CD14-positive monocyte (primary cell): ENCODE results near the gene GABRB2. TPM values are rescaled to one million over a fixed set of nuclear protein-coding genes. Genes with fewer than 3 reads are reported as not detected.

Experiments
- DNase-seq, 3 donors: peaks; one replicate each; pipeline ENCODE4 v3.0.0-alpha.2; 2011 to 2022
- H2AFZ ChIP-seq: 2 replicates; pipeline ENCODE4 v1.6.0; 2012; ENCODE audit warnings: mild to moderate bottlenecking, low read depth, low read length, inconsistent platforms; ENCODE audit not compliant: insufficient read depth, poor library complexity, severe bottlenecking
- H3K27ac ChIP-seq, 2 donors: 1 replicate in 1 of 2; 2 replicates in 1 of 2; pipeline ENCODE4 v1.5.1; 2012 to 2013; ENCODE audit warnings: low read length in 2 of 2, control low read depth in 1 of 2, inconsistent platforms in 1 of 2, low read depth in 1 of 2, mild to moderate bottlenecking in 1 of 2
- H3K27me3 ChIP-seq, 2 donors: one replicate each; pipeline versions ENCODE4 v1.6.0 to v1.6.1; 2011 to 2013; ENCODE audit warnings: low read length in 2 of 2; ENCODE audit not compliant: control insufficient read depth in 2 of 2, insufficient read depth in 2 of 2
- H3K36me3 ChIP-seq, 2 donors: replicated peaks in 1 of 2; 1 replicate in 1 of 2; 2 replicates in 1 of 2; pipeline versions ENCODE4 v1.5.1 to v1.6.1; 2012 to 2013; ENCODE audit warnings: low read length in 2 of 2, control low read depth in 1 of 2, inconsistent platforms in 1 of 2, mild to moderate bottlenecking in 1 of 2; ENCODE audit not compliant: insufficient read depth in 2 of 2, control insufficient read depth in 1 of 2
- H3K4me1 ChIP-seq, 2 donors: 1 replicate in 1 of 2; 2 replicates in 1 of 2; pipeline versions ENCODE4 v1.5.1 to v1.6.1; 2012 to 2013; ENCODE audit warnings: low read length in 2 of 2, control low read depth in 1 of 2, inconsistent platforms in 1 of 2, mild to moderate bottlenecking in 1 of 2, moderate library complexity in 1 of 2; ENCODE audit not compliant: insufficient read depth in 2 of 2, control insufficient read depth in 1 of 2
- H3K4me2 ChIP-seq: replicated peaks from 2 replicates; pipeline ENCODE3; 2012; ENCODE audit warnings: low read length, moderate library complexity, mild to moderate bottlenecking; ENCODE audit not compliant: poor library complexity, severe bottlenecking; ENCODE audit errors: extremely low read depth
- H3K4me3 ChIP-seq, 3 experiments: fragments of 200-600 bp in 1 of 3; sonication (generic) in 1 of 3; replicated peaks in 1 of 3; 1 replicate in 2 of 3; 2 replicates in 1 of 3; pipeline ENCODE4 v1.5.1; 2011 to 2013; ENCODE audit warnings: low read length in 3 of 3, mild to moderate bottlenecking in 3 of 3, control low read depth in 2 of 3, low read depth in 2 of 3, inconsistent platforms in 1 of 3, moderate library complexity in 1 of 3
- H3K79me2 ChIP-seq: 2 replicates; pipeline ENCODE4 v1.6.0; 2012; ENCODE audit warnings: mild to moderate bottlenecking, control low read depth, inconsistent platforms, low read length, moderate library complexity; ENCODE audit not compliant: insufficient read depth
- H3K9ac ChIP-seq: 2 replicates; pipeline ENCODE4 v1.6.0; 2017; ENCODE audit warnings: low read length, mild to moderate bottlenecking; ENCODE audit not compliant: insufficient read depth, poor library complexity, severe bottlenecking
- H3K9me3 ChIP-seq, 2 donors: replicated peaks in 1 of 2; 1 replicate in 1 of 2; 2 replicates in 1 of 2; pipeline versions ENCODE4 v1.5.1 to v1.6.1; 2012 to 2013; ENCODE audit warnings: low read length in 2 of 2, control low read depth in 1 of 2; ENCODE audit not compliant: control insufficient read depth in 1 of 2, insufficient read depth in 1 of 2
- H4K20me1 ChIP-seq: 2 replicates; pipeline ENCODE4 v1.6.0; 2012; ENCODE audit warnings: mild to moderate bottlenecking, low read length, control low read depth, moderate library complexity; ENCODE audit not compliant: insufficient read depth
- H3K27ac Mint-ChIP-seq, 7 donors: one replicate each; pipeline ENCODE4 v1.8.0; 2020; ENCODE audit warnings: mild to moderate bottlenecking in 7 of 7, mixed read lengths in 7 of 7, moderate library complexity in 6 of 7, inconsistent platforms in 2 of 7
- H3K27me3 Mint-ChIP-seq, 3 donors: one replicate each; pipeline ENCODE4 v1.8.0; 2021 to 2022; ENCODE audit warnings: low read depth in 3 of 3, mild to moderate bottlenecking in 3 of 3, mixed read lengths in 3 of 3, moderate library complexity in 3 of 3, inconsistent platforms in 1 of 3
- H3K36me3 Mint-ChIP-seq, 2 donors: one replicate each; pipeline ENCODE4 v1.8.0; 2020; ENCODE audit warnings: mixed read lengths in 2 of 2, inconsistent platforms in 1 of 2, mild to moderate bottlenecking in 1 of 2
- H3K4me1 Mint-ChIP-seq: one replicate; pipeline ENCODE4 v1.8.0; 2020; ENCODE audit warnings: mild to moderate bottlenecking, mixed read lengths
- H3K4me3 Mint-ChIP-seq, 2 donors: one replicate each; pipeline ENCODE4 v1.8.0; 2020; ENCODE audit warnings: mild to moderate bottlenecking in 2 of 2, mixed read lengths in 2 of 2, moderate library complexity in 1 of 2
- H3K9me3 Mint-ChIP-seq, 7 donors: one replicate each; pipeline ENCODE4 v1.8.0; 2020 to 2022; ENCODE audit warnings: mixed read lengths in 7 of 7, mild to moderate bottlenecking in 6 of 7, moderate library complexity in 6 of 7, inconsistent platforms in 2 of 7
- WGBS: methylation state at CpG from one replicate; pipeline ENCODE4 v1.1.5; 2013; ENCODE audit warnings: missing lambda C conversion rate; ENCODE audit not compliant: insufficient coverage; 5-methylcytosine and 5-hydroxymethylcytosine counted together
- intact Hi-C, 2 donors: fragments of 100-400 bp; cut with micrococcal nuclease; formaldehyde crosslinking; loops; one replicate each; pipeline versions ENCODE4 v1.15.0 to v1.15.1; 2023
- polyA plus RNA-seq, 3 donors: library from polyadenylated mRNA; depleted of rRNA in 1 of 3; unstranded in 2 of 3; stranded (reverse) in 1 of 3; fragments of 300-500 nt in 2 of 3; fragments of >200 nt in 1 of 3; fragmentation: Illumina TruSeq in 2 of 3; gene quantifications; 1 replicate in 2 of 3; 2 replicates in 1 of 3; pipeline ENCODE4 v1.2.3, GENCODE V29; 2012 to 2021
- TF ChIP-seq, protein P1 (sequence below): fragments of 200-600 bp; IDR thresholded peaks from one replicate; pipeline ENCODE4 v1.8.0; 2022; ENCODE audit warnings: antibody characterized with exemption, mild to moderate bottlenecking

The GABRB2 gene
- polyA plus RNA-seq, 3 donors: not detected

DNA sequence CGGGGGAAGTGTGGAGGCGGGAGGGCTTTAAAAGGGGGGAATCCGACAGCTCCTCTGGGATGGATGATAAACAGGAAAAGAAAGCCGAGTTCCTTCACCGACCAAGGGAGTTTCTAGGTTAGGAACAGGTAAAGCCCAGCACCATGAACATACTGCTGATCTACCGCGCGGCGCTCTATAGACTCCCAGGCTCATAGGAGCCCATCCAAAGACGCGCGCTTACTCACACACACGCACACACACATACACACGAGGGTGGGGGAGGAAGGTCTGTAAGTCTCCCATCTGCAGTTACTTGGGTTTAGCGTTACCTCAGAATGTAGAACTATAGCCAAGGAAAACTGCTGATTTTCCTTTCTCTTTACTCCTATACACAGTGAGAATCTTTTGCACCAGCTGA is 2.6 kb upstream of the GABRB2 start:
- Mint-ChIP-seq H3K4me1 (peaks cover 21% of the 10 kb centered on the region), H3K27me3 (peaks cover 58 to 67% (median 58%) of the 10 kb centered on the region in 3 donors), H3K4me3 (peak overlapping the region in 1 of 2 donors; percentile 72), H3K9me3 (peaks cover 3 to 31% (median 19%) of the 10 kb centered on the region in 7 donors), H3K36me3 (peaks cover 0 to 2% of the 10 kb centered on the region in 2 donors), H3K27ac (no peak overlapping the region)
- intact Hi-C loops: no loop called here
- Histone ChIP-seq H3K27ac (no peak overlapping the region), H3K4me2 (no peak overlapping the region), H3K4me3 (no peak overlapping the region), H2AFZ (no peak overlapping the region), H3K9me3 (peaks cover 0 to 24% of the 10 kb centered on the region in 2 donors), H3K9ac (no peak overlapping the region), H3K27me3 (peaks cover 55 to 59% of the 10 kb centered on the region in 2 donors), H3K4me1 (peaks cover 10 to 11% of the 10 kb centered on the region in 2 donors), H3K36me3 (no peaks in the 10 kb centered on the region), H4K20me1 (no peaks in the 10 kb centered on the region), H3K79me2 (no peaks in the 10 kb centered on the region)
- 0% methylated on average over 3 of the region's 15 CpGs for WGBS
- TF ChIP-seq, protein P1, sequence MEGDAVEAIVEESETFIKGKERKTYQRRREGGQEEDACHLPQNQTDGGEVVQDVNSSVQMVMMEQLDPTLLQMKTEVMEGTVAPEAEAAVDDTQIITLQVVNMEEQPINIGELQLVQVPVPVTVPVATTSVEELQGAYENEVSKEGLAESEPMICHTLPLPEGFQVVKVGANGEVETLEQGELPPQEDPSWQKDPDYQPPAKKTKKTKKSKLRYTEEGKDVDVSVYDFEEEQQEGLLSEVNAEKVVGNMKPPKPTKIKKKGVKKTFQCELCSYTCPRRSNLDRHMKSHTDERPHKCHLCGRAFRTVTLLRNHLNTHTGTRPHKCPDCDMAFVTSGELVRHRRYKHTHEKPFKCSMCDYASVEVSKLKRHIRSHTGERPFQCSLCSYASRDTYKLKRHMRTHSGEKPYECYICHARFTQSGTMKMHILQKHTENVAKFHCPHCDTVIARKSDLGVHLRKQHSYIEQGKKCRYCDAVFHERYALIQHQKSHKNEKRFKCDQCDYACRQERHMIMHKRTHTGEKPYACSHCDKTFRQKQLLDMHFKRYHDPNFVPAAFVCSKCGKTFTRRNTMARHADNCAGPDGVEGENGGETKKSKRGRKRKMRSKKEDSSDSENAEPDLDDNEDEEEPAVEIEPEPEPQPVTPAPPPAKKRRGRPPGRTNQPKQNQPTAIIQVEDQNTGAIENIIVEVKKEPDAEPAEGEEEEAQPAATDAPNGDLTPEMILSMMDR: no peak
- DNase-seq: no peak

DNA sequence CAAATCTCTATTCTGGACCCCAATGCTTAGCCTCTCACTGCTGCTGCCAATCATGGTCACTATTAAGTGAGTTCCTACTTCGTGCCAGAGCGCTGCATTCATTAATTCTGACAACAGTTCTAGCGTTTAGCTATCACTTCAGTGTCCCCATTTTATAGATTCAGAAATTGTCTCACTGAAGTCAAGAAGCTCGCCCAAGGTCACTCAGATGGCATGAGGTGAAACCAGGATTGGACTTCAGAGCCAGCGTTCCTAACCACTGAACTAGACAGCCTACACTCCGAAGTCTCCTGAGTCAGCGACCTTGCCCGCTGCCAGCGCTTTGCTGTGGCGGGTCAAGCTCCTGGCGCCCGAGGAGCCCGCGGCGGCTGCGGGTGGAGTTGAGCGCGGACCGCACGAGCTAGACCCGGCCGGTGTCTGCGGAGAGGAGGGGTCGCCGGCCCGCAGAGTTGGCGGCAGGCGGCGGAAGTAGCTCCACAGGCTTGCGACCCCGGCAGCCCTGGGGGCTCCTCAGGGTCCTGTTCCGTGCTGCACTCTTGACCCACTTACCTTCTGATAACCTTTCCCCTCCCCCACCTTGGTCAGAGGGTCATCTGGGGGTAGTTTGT is 2.1 kb upstream of the GABRB2 start:
- Histone ChIP-seq H3K9me3 (peaks cover 0 to 24% of the 10 kb centered on the region in 2 donors), H3K4me1 (peaks cover 10 to 11% of the 10 kb centered on the region in 2 donors), H3K4me2 (no peak overlapping the region), H3K79me2 (no peaks in the 10 kb centered on the region), H3K27me3 (peaks cover 55 to 60% of the 10 kb centered on the region in 2 donors), H2AFZ (no peak overlapping the region), H3K9ac (no peak overlapping the region), H3K27ac (no peak overlapping the region), H3K36me3 (no peaks in the 10 kb centered on the region), H4K20me1 (no peaks in the 10 kb centered on the region), H3K4me3 (no peak overlapping the region)
- intact Hi-C loops: no loop called here
- Mint-ChIP-seq H3K4me3 (peak overlapping the region in 1 of 2 donors; percentile 72), H3K36me3 (peaks cover 0 to 2% of the 10 kb centered on the region in 2 donors), H3K4me1 (peaks cover 21% of the 10 kb centered on the region), H3K27me3 (peaks cover 58 to 67% (median 58%) of the 10 kb centered on the region in 3 donors), H3K9me3 (peaks cover 3 to 31% (median 19%) of the 10 kb centered on the region in 7 donors), H3K27ac (no peak overlapping the region)
- TF ChIP-seq, protein P1: no peak
- no peak for DNase-seq
- WGBS: 4% methylated on average over 25 of the region's 32 CpGs
